H9 (cell line): ENCODE results near the gene SPRTN. TPM values are rescaled to one million over a fixed set of nuclear protein-coding genes. Genes with fewer than 3 reads are reported as not detected.

ENCODE experiments used
- DNase-seq: peaks from one replicate; pipeline ENCODE4 v3.0.0-alpha.2; 2017
- H2AFZ ChIP-seq: one replicate; pipeline ENCODE4 v1.6.1; 2013; ENCODE audit warnings: mild to moderate bottlenecking, low read length, control low read depth, moderate library complexity
- H2AK5ac ChIP-seq: 2 replicates; pipeline ENCODE4 v1.6.1; 2013; ENCODE audit warnings: low read length, control low read depth, mixed read lengths; ENCODE audit not compliant: insufficient read length
- H2BK120ac ChIP-seq: one replicate; pipeline ENCODE4 v1.6.1; 2013; ENCODE audit warnings: low read depth, mild to moderate bottlenecking, low read length, control low read depth, inconsistent platforms; ENCODE audit not compliant: poor library complexity, severe bottlenecking
- H2BK12ac ChIP-seq: 2 replicates; pipeline ENCODE4 v1.6.1; 2013; ENCODE audit warnings: low read length, control low read depth, mixed read lengths, low read depth; ENCODE audit not compliant: insufficient read length
- H2BK15ac ChIP-seq: 2 replicates; pipeline ENCODE4 v1.6.1; 2013; ENCODE audit warnings: low read depth, low read length, control low read depth
- H2BK20ac ChIP-seq: one replicate; pipeline ENCODE4 v1.6.1; 2013; ENCODE audit warnings: low read depth, mild to moderate bottlenecking, low read length, control low read depth, inconsistent platforms; ENCODE audit not compliant: poor library complexity, severe bottlenecking
- H2BK5ac ChIP-seq: 2 replicates; pipeline ENCODE4 v1.6.1; 2013; ENCODE audit warnings: low read length, control low read depth, mixed read lengths; ENCODE audit not compliant: insufficient read length
- H3K14ac ChIP-seq: 2 replicates; pipeline ENCODE4 v1.6.1; 2013; ENCODE audit warnings: low read length, control low read depth; ENCODE audit not compliant: insufficient read depth
- H3K18ac ChIP-seq: 2 replicates; pipeline ENCODE4 v1.6.1; 2013; ENCODE audit warnings: low read depth, mild to moderate bottlenecking, mixed read lengths, low read length, control low read depth; ENCODE audit not compliant: insufficient read length
- H3K23ac ChIP-seq: 2 replicates; pipeline ENCODE4 v1.6.1; 2013; ENCODE audit warnings: low read length, control low read depth, mixed read lengths, low read depth; ENCODE audit not compliant: insufficient read length
- H3K23me2 ChIP-seq: 2 replicates; pipeline ENCODE4 v1.6.1; 2013; ENCODE audit warnings: low read depth, mild to moderate bottlenecking, mixed read lengths, low read length, control low read depth; ENCODE audit not compliant: insufficient read length, poor library complexity, severe bottlenecking
- H3K27ac ChIP-seq: 2 replicates; pipeline ENCODE4 v1.5.1; 2013; ENCODE audit warnings: low read length, control low read depth, mixed read lengths, low read depth; ENCODE audit not compliant: insufficient read length
- H3K27me3 ChIP-seq: 2 replicates; pipeline ENCODE4 v1.6.1; 2013; ENCODE audit warnings: low read length, control low read depth, inconsistent platforms; ENCODE audit not compliant: insufficient read depth
- H3K4ac ChIP-seq: 2 replicates; pipeline ENCODE4 v1.6.1; 2013; ENCODE audit warnings: low read depth, mild to moderate bottlenecking, control low read depth, inconsistent platforms, low read length, moderate library complexity
- H3K4me1 ChIP-seq: 2 replicates; pipeline ENCODE4 v1.6.1; 2013; ENCODE audit warnings: low read length, control low read depth, inconsistent platforms; ENCODE audit not compliant: insufficient read depth
- H3K4me2 ChIP-seq: 2 replicates; pipeline ENCODE4 v1.6.1; 2013; ENCODE audit warnings: low read length, control low read depth, mixed read lengths; ENCODE audit not compliant: insufficient read length, insufficient read depth
- H3K56ac ChIP-seq: 2 replicates; pipeline ENCODE4 v1.6.1; 2013; ENCODE audit warnings: low read depth, mild to moderate bottlenecking, mixed read lengths, low read length, control low read depth; ENCODE audit not compliant: insufficient read length
- H3K79me1 ChIP-seq: 2 replicates; pipeline ENCODE4 v1.6.1; 2013; ENCODE audit warnings: low read depth, mild to moderate bottlenecking, moderate library complexity, low read length, control low read depth, inconsistent platforms; ENCODE audit not compliant: insufficient read depth, poor library complexity, severe bottlenecking
- H3K79me2 ChIP-seq: 2 replicates; pipeline ENCODE4 v1.6.1; 2013; ENCODE audit warnings: low read length, control low read depth, inconsistent platforms; ENCODE audit not compliant: insufficient read depth
- H3K9ac ChIP-seq: 2 replicates; pipeline ENCODE4 v1.6.1; 2013; ENCODE audit warnings: low read length, control low read depth, mixed read lengths; ENCODE audit not compliant: insufficient read length; ENCODE audit errors: extremely low read depth
- H3K9me3 ChIP-seq: one replicate; pipeline ENCODE4 v1.6.1; 2013; ENCODE audit warnings: low read depth, low read length, inconsistent platforms; ENCODE audit not compliant: control insufficient read depth
- H3T11ph ChIP-seq: one replicate; pipeline ENCODE4 v1.6.1; 2013; ENCODE audit warnings: mild to moderate bottlenecking, low read length, control low read depth, inconsistent platforms
- H4K20me1 ChIP-seq: one replicate; pipeline ENCODE4 v1.6.1; 2013; ENCODE audit not compliant: control insufficient read depth, insufficient read length, insufficient read depth
- H4K5ac ChIP-seq: 2 replicates; pipeline ENCODE4 v1.6.1; 2013; ENCODE audit warnings: low read depth, mild to moderate bottlenecking, mixed read lengths, low read length, control low read depth; ENCODE audit not compliant: insufficient read length
- H4K8ac ChIP-seq: replicated peaks from 2 replicates; pipeline ENCODE4 v1.6.1; 2013; ENCODE audit warnings: low read length, control low read depth, mixed read lengths, low read depth; ENCODE audit not compliant: insufficient read length
- H4K91ac ChIP-seq: 2 replicates; pipeline ENCODE4 v1.6.1; 2013; ENCODE audit warnings: low read depth, mild to moderate bottlenecking, moderate library complexity, mixed read lengths, low read length, control low read depth; ENCODE audit not compliant: insufficient read length
- H3K27ac Mint-ChIP-seq, 3 experiments: 2 replicates in 2 of 3; 3 replicates in 1 of 3; pipeline ENCODE4 v1.8.0; 2020 to 2021; ENCODE audit warnings: mixed read lengths in 3 of 3, mild to moderate bottlenecking in 1 of 3, moderate library complexity in 1 of 3
- H3K27me3 Mint-ChIP-seq: 2 replicates; pipeline ENCODE4 v1.8.0; 2021; ENCODE audit warnings: low read depth, mild to moderate bottlenecking, moderate library complexity, mixed read lengths
- H3K36me3 Mint-ChIP-seq, 3 experiments: 2 replicates in 2 of 3; 3 replicates in 1 of 3; pipeline ENCODE4 v1.8.0; 2020 to 2021; ENCODE audit warnings: low read depth in 3 of 3, mixed read lengths in 3 of 3; ENCODE audit not compliant: insufficient read depth in 1 of 3
- H3K4me1 Mint-ChIP-seq, 2 experiments: 2 replicates each; pipeline ENCODE4 v1.8.0; 2020; ENCODE audit warnings: mixed read lengths in 2 of 2
- H3K4me3 Mint-ChIP-seq, 2 experiments: 2 replicates in 1 of 2; 3 replicates in 1 of 2; pipeline ENCODE4 v1.8.0; 2020 to 2021; ENCODE audit warnings: mild to moderate bottlenecking in 2 of 2, mixed read lengths in 2 of 2, moderate library complexity in 1 of 2
- H3K9me3 Mint-ChIP-seq, 2 experiments: 2 replicates in 1 of 2; 3 replicates in 1 of 2; pipeline ENCODE4 v1.8.0; 2020; ENCODE audit warnings: mild to moderate bottlenecking in 2 of 2, mixed read lengths in 2 of 2, moderate library complexity in 1 of 2
- WGBS: extraction: QIAGEN DNeasy Blood & Tissue Kit; methylation state at CpG from one replicate; pipeline ENCODE4 v1.1.7; 2013; ENCODE audit warnings: missing lambda C conversion rate, low lambda C conversion rate, mixed read lengths; ENCODE audit not compliant: insufficient read length; ENCODE audit errors: extremely low coverage; 5-methylcytosine and 5-hydroxymethylcytosine counted together
- total RNA-seq: library from RNA; stranded (reverse); gene quantifications from 2 replicates; pipeline ENCODE4 v1.2.1, GENCODE V29; 2021
- TF ChIP-seq, protein P1 (sequence below): fragments of 200-600 bp; sonication (generic); conservative IDR thresholded peaks from 3 replicates; pipeline ENCODE4 v1.8.0; 2021; ENCODE audit warnings: antibody characterized with exemption, mild to moderate bottlenecking

The SPRTN gene
- total RNA-seq, 1 experiment from 2014 or later = 14.8 TPM

DNA sequence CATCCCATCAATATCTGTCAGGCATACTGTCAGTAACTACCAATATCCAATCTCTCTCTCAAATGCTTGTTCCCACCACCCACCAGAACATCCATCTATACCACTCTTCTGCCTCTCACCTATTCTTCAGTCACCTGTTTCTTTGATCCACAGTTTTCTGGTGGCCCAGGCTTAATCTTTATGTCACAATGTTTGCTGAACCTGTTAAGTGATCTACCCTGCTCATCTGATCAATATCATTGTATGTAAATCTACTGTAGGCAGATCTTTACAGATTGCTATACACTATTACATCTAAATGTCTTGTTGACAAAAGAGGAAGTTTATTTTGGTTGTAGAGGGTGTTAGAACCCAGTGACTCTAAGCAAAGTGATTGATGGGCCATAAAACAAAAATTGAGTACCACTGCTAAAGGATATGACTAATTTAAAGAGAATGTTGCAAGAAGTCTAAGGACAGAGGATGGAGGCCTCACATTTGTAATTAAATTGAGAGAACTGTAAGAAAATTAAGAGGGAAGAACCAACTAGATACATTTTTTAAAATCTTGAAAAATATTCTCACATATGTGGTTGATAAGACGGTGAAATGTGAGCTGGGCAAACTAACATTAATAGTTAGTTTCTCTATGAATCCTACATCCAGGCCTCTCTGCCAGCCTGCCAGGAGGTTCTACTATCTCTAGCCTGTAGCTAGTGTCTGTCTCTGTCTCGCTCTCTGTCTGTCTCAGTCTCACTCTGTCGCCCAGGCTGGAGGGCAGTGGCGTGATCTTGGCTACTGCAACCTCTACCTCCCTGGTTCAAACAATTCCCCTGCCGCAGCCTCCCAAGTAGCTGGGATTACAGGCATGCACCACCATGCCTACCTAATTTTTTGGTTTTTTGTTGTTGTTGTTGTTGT, 49.9 kb downstream of the SPRTN start:
- DNase-seq = no peak
- H3K4me2 ChIP-seq = no peak overlapping the region
- H2BK15ac ChIP-seq = no peak overlapping the region
- H3K23ac ChIP-seq = no peak overlapping the region
- no peaks in the 10 kb centered on the region for H3K79me2 ChIP-seq
- H3K4me1 Mint-ChIP-seq = no peaks in the 10 kb centered on the region
- no peaks in the 10 kb centered on the region for H3K79me1 ChIP-seq
- H2AK5ac ChIP-seq = no peak overlapping the region
- no peaks in the 10 kb centered on the region for H3K9me3 Mint-ChIP-seq
- H3K9ac ChIP-seq = no peak overlapping the region
- TF ChIP-seq, protein P1, sequence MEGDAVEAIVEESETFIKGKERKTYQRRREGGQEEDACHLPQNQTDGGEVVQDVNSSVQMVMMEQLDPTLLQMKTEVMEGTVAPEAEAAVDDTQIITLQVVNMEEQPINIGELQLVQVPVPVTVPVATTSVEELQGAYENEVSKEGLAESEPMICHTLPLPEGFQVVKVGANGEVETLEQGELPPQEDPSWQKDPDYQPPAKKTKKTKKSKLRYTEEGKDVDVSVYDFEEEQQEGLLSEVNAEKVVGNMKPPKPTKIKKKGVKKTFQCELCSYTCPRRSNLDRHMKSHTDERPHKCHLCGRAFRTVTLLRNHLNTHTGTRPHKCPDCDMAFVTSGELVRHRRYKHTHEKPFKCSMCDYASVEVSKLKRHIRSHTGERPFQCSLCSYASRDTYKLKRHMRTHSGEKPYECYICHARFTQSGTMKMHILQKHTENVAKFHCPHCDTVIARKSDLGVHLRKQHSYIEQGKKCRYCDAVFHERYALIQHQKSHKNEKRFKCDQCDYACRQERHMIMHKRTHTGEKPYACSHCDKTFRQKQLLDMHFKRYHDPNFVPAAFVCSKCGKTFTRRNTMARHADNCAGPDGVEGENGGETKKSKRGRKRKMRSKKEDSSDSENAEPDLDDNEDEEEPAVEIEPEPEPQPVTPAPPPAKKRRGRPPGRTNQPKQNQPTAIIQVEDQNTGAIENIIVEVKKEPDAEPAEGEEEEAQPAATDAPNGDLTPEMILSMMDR = no peak
- H3K23me2 ChIP-seq = no peaks in the 10 kb centered on the region
- no peak overlapping the region for H4K91ac ChIP-seq
- no peak overlapping the region for H3K27ac Mint-ChIP-seq
- H3K14ac ChIP-seq = no peak overlapping the region
- H3K56ac ChIP-seq = no peak overlapping the region
- H3K27me3 Mint-ChIP-seq = no peaks in the 10 kb centered on the region
- H3K18ac ChIP-seq = no peak overlapping the region
- no peak overlapping the region for H3K4me3 Mint-ChIP-seq
- no peaks in the 10 kb centered on the region for H4K20me1 ChIP-seq
- no peak overlapping the region for H2BK120ac ChIP-seq
- no peak overlapping the region for H2BK5ac ChIP-seq
- no peak overlapping the region for H2AFZ ChIP-seq
- H3T11ph ChIP-seq = no peak overlapping the region
- H3K27ac ChIP-seq = no peak overlapping the region
- WGBS = no CpG with 5 or more reads among the region's 5 CpGs
- no peaks in the 10 kb centered on the region for H3K36me3 Mint-ChIP-seq
- no peak overlapping the region for H3K4ac ChIP-seq
- H3K27me3 ChIP-seq = no peaks in the 10 kb centered on the region
- H2BK20ac ChIP-seq = no peak overlapping the region
- H4K8ac ChIP-seq = no peak overlapping the region
- H4K5ac ChIP-seq = no peak overlapping the region
- no peak overlapping the region for H2BK12ac ChIP-seq
- H3K4me1 ChIP-seq = no peaks in the 10 kb centered on the region
- no peaks in the 10 kb centered on the region for H3K9me3 ChIP-seq
